Activated effector memory CD4-positive, alpha-beta T cell treated with Interleukin-2 at 50 U/mL for 16 hours (primary cell): ENCODE measurements around the gene SLAMF8.

Source experiments
- DNase-seq: peaks from one replicate; pipeline ENCODE4 v3.0.0-alpha.2; 2020

The SLAMF8 gene

DNA sequence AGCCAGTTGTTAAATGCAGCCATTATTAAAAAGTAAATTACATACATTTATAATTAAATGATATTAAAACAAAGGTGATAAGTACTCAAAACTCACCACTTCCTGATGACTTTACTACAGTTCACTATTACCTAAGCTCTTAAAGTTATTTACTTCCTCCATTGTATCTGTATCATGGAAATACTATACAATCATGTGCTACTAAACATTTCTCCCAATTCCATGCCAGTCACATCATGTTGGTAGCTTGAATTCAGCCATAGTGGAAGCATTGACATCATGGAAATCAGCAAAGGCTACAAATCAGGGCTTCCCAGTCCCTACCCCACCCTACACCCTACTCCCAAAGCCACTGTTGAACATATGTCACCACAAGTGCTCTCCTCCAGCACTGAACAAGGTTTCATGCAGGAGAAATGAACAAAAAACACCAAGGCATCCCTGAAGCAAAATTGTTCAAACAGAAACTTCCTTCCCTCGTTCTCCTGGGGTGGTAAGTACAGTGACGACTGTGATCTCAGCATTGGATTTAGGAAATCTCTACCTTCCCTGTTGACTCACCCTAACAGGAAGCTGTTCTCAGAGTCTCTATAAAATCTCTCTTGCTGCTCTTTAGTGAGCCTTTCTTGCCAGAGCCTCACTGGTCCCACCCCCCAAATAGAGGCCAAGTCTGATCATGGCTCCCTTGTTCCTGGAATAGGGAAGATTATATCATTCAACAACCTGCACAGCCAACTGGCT, 23.1 kb downstream of the SLAMF8 start:
- no peak for DNase-seq

DNA sequence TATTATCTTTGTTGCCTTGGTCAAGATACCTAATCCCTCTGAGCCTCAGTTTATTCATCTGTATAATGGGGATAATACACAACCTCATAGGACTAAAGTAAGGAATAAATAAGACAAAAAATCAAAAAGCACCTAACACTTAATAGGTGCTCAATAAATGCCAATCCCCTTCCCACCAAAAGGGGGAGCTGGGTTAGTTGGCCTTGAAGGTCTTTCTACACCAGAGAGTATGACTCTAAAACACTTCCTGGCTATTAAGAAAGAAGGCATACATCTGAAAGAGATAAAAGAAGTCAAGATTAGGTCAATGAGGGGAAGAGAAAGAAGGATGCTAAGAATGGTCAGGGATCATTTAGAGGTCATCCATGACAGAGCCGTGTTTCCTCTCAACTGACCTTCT, 24.7 kb downstream of the SLAMF8 start:
- DNase-seq, result no peak

DNA sequence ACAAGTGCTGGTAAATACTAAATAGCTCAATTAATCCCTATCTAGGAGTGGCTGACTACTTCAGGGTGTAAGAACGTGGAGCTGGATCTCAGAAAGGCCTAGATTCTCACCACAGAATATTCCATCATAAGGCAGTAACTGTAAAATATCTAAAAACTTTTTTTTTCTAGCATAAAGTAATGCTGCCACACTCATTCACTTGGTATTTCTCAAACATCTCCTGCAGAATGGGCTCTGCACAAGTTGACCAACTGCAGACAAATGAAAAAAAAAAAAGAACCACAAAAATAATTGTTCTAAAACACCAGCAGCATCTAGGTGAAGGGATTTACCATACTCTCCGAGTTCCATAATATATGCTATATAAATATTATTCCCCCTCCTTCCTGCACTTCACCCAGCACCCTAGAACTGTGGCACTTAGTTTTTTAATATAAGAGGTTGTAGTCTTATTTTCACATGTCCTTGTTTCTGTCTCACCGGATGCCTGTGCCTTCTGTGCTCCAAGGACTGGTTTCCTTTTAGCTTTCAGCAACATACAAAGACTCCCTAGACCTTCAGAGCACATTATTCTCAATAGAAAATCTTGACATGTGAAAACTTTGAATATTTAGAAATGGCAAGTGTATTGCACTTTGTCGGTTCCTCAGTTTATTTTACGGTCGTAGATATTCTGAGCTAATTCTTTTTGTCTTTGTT, 26.9 kb downstream of the SLAMF8 start:
- no peak for DNase-seq

DNA sequence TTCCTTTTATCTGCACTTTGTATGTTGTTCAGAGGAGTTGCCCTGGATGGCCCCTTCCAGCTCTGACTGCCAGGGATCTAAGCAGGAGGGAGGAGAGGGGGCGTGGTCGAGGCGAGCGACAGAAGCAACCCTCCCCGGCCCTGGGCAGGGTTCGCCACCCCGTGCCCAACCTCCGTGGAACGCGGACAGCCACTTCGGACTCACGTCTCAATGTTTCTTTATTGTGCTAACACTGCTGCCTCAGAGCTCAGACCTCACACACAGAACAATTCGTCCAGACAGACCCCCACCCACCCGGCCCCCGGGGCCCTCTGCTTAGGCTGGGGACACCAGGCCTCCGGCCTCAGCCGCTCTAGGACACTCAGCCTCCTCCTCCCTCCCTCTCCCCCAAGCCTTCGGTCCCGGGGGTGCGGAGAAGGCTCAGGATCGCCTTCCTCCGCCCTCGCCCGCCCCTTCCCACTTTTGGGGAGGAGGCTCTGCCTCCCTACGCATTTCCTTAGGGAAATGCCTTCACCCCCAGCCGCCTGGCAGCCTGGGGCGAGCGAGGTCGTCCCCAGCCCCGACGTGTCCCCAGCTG, 27.5 kb downstream of the SLAMF8 start:
- no peak for DNase-seq

DNA sequence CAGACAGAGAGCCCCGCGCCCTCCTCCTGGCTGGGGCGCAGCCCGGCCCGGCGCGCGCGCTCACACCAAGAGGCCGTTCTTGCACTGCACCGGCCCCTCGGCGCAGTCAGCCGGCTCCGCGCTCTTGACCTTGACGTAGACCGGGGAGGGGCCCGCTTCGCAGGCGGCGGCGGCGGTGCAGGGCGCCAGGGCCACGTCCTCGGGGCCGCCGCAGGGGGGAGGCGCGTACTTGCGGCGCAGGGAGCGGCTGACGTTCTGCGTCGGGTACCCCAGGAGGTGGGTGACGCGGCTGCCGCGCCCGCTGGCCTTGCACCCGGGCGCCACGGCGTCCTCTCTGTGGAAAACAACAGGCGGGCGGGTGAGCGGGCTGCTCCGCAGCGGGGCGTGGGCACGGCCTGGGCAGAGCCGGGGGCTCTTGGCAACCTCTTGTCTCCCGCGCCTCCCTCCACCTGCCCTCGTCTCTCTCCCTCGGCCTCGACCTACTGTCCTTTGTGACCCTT, 28.1 kb downstream of the SLAMF8 start:
- peak; percentile 69 for DNase-seq

DNA sequence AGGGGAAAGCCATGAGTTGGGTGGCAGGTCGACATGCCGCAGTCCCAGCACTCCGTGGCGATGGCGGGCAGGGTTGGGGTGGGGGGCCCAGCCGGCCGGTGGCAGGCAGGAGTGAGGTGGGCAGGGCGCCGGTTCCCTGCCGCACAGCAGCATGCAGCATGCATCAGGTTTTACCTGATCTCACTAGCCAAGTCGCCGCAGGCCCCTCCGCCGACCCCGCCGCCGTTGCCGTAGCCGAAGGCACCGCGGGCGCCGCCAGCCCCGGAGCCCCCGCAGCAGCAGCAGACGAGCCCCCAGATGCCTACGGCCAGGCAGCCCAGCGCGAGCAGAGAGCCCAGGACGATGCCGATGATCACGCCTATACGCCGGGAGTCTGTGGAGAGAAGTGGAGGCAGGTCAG, 29.0 kb downstream of the SLAMF8 start:
- DNase-seq, result no peak

DNA sequence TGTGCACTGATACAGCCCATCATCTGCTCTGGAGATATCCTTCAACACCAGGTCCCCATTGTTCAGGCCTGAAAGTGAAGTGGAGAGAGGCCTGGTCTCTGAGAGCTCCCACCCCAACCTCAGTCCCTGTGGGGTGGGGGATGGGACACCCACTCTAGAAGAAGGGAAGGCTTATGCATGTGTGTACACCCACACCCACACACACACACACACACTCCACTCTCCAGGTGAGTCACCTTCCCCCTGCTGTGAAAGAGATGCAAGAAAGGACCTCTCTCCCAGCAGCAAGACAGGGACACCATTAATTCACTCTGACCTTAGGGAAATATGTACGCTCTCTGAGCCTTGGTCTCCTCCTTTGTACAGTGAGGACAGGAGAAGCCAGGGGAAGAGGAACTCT, 29.9 kb downstream of the SLAMF8 start:
- DNase-seq, result no peak

DNA sequence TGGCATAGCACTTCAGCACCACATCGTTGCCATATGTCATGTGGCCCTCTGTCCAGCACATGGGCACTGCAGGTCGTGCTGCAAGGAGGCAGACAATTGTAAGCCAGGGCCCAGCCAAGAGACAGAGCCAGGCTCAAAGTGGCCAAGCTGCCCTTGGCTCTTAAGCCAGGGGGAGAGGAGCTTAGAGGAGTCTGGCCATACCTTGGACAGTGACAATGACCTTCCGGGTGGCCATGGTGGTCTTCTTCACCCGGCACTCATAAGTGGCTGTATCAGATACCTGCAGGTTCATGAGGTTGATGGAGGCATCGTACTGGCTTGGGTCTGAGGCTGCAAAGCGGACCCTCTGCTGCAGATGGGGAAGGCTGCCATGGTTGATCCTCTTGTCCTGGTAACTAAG, 31.2 kb downstream of the SLAMF8 start:
- no peak for DNase-seq

DNA sequence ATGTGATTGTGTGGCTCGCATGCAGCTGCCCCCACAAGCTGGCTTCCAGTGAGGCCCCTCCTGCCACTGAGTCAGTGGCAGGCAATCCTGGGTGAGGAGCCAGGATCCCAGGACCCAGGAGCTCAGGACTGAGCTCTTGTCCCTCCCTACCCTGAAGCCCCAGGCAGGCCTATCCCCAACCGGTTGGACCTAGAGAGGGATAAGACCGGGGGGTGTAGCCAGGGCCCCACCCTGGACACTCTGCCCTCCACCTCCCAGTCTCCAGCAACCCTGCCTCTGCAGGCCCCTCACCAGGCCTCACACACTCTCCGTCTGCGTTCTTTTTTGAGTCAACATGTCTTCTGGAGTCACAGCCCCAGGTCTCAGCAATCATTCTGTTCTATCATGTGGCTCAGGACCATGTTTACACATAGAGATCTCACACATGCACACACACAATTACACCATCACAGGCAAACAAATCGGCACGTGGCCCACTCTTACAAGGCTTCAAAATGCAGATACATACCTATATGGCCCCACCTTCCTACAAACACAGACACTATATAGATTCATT, 33.2 kb downstream of the SLAMF8 start:
- DNase-seq, result no peak

DNA sequence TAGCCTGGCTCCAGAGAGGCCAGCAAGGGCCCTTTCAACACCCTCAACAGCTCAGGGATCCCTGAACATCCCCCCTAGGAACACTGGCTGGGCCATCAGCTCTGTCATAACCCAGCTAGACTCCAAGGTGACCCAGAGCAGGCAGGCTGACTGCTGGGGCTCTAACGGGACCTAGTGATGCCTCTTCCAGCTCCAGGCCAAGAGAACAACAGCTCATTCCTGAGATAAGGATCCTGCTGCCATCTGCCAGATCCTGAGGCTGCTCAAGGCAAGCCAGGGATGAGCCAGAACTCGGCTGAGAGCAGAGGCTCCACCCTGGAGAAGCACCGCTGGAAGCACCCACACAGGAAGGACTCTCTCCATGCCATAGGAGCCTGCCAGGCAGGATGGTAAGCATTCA, 33.8 kb downstream of the SLAMF8 start:
- DNase-seq, result no peak

DNA sequence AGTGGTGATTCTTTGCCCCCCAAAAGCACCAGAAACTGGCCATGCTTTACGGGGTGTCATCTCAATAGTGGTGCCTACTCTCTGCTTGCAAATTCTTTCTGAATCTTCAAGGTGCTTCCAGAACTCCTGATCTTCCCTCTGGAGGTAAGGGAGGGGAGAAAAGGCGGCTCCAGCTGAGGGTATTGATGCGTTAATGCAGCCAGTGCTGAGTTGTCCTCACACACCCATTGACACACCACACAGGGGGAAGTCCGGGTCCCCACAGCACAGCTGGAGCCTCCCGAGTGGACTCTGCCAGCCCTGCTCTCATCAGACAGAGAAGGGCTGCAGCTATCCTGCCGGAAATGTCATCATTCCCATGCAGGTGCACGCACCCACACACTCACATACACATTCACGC, 34.5 kb downstream of the SLAMF8 start:
- DNase-seq, result no peak

DNA sequence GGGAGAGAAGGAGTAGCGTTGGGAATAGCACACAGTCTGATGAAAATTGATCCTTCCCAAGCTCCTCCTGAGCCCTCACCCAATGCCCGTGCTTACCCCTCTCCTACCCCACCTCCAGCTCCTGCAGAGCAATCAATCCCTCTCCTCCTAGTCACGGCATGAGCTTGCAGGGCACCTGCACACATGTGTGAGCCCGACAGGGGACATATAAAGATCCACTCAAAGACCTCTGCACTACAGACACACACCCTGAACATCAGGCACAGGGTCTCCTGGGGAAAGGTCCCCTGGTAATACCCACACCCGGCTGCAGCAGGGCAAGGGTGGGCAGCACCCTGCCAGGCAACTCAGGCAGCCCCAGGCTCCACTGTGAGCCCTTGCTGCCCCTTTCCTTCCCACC, 35.4 kb downstream of the SLAMF8 start:
- DNase-seq, result no peak

DNA sequence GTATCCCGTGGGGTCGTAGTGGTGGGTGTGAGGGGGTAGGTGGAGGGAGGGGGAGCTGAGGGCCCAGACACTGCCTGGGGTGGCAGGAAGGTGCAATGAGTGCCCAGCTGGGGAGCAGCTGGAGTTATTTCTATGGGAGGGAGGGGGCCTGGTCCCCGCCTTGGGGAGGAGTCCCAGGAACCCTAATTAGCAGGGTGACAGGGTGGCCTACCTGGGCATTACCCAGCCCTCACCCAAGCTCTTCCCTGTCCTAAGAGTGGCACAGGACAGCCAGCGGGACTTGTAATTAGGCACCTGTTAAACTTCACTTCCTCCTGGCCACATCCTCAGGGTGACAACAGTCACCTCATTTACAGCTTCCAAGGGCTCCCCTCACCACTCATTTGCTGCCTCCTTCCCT, 35.9 kb downstream of the SLAMF8 start, which contains the start of gene VSIG8:
Gene VSIG8 (minus strand): TSS at position 101 of the 400 bp plus-strand sequence. CDS start 136 bp downstream, outside the sequence.
- no peak for DNase-seq

DNA sequence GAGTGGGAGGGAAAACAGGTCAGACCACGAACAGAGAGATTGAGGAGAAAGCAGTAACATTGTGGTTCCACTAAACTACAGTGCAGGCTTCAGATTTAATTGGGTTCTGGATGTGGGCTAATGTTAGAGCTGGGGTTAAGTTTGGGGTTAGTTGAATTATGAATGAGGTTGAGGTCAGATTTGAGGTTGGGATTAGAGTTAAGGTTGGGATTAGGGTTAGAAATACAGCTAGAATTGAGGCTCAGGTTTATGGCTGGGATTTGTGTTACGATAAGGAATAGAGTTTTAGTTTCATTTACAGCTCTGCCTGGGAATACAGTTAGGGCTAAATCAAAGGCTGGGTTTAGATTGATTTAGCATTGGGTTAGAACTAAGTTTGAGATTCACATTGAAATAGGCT, 37.6 kb downstream of the SLAMF8 start:
- no peak for DNase-seq

DNA sequence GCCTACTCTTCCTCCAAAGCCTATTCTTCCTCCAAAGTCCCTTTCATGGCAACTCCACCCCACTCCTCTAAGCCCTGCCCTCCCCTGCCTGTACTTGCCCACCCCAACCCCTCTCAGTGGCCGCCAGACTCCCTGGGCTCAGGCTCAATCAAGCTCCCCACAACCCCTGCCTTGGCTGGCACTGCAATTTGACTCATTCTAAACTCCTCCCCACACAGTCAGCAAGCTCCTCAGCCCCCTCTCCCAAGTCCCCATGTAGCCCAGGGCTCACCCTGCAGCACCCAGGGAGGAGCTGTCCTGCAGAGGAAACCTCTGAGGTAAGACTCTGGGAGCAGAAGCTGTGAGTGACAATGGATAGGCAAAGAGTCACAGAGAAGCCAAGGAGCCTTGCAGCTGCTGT, 39.4 kb downstream of the SLAMF8 start:
- no peak for DNase-seq

DNA sequence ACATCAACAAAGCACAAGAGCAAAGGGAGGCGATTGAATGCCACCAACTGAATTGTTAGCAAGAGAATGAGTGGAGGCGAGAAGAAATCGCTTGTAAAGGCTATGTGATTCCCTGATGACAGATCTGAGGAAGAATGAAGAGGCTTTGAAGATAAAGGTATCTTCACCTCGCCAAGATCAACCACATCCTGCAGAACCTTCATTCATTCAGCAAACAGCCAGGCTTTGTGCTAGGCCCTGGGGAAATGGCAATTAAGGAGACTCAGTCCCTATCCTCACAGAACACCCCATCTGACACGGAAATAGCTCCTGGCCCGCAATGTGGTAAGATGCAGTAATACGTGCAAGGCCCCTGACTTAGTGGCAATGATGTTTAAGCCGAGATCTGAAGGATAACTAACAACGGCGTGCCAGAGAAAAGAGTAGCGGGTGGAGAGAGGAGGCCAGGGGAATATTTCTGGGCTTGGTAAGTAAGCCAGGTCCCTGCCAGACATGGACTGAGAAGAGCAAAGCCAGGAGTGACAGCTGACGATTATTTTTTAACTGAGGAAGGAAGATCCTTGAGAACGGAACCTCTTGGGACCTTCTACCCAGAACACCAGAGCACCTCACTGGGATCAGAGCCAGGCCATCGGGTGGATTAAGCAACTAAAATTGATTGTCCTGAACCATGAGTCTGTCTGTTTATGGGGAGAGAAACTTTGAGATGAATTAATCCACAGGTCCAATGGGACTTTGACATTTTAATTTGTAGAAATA, 40.4 kb downstream of the SLAMF8 start:
- no peak for DNase-seq

DNA sequence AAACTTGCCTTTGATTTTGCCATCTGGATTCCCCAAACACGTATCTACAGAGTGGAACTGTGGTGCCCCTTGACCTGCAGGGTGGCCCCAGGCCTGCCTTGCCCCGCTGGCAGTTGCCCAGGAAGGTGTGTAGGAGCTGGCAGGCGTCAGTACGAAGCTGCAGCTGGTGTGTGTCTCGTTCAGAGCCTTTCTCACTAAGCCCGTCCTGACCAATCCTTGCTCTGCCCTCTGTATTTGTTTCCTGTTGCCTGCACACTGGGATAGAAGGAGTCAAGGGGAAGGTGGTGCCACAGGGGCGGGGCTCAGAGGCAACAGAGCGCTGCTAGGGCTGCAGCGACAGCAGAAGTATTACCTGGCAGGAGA, 41.0 kb downstream of the SLAMF8 start:
- no peak for DNase-seq

DNA sequence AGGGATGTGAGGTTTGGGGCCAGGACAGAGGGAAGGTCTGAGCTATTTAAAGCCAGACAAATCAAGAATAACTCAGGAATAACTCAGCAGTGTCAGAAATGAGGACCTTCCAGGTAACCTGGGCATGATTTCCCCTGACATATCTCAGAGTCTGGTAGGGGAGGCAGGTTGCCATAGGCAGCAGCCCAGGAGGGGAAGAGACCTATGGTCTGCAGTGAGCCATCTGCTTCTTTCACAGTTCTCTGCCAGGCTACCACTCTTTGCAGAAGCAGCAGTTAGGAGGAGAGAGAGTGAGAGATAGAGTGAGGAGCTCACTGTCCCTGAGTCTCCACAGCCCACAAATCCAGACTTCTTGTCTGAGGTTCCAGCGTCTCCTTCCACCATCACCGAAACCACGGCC, 42.1 kb downstream of the SLAMF8 start:
- no peak for DNase-seq

DNA sequence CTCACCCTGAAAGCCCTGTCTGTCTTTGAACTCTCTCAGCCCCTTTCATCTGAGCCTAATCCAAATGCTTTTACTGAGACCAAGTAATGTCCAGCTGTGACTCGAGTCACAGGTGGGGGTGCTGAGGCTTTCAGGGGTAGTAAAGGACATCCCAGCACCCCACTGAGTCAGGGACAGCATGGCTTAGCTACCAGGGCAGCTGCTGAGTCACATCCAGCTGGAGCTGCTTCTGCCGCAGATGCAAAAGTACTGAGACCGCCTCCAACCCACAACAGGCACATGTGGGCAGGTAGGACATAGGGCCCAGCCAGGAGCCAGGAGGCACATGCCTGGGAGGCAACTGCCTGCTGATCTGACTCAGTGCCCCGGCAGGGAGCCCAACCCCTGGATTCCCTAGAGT, 42.5 kb downstream of the SLAMF8 start:
- no peak for DNase-seq

DNA sequence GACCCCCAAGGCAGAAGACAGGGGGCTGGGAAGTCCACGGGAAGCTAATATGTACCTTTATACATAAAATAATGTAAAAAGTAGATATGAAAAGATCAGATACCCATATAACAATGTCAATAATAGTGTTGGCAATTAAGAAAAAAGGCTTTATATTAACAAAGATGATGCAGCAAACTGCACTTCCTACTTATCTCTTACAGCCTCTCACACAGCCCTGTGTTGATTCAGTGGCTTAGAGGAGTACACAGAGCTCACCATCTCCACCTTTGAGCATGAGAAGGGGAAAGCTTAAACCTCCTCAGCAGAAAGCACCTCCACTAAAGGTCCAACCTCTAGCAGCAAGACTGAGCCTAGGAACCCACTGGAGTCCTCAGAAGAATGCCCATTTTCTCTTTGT, 42.9 kb downstream of the SLAMF8 start:
- no peak for DNase-seq

DNA sequence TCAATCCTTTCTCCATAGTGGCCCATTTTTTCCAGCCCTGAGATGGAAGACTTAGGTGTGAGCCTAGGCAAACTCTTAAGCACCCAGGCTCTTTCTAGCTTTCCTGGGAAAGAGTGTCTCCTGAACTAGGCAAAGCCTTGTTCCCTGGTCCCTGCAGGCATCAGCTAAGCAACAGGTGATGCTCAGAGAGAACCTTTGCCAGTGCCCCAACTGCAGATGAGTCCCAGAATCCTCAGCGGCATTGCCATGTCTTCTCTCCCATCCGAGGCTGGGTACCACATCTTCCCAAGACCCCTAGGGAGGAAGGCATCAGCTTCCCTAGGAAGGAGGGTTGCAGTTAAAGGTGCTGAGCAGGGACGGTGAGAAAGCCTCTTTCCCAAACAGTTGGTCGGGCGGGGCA, 44.0 kb downstream of the SLAMF8 start:
- DNase-seq, result no peak

DNA sequence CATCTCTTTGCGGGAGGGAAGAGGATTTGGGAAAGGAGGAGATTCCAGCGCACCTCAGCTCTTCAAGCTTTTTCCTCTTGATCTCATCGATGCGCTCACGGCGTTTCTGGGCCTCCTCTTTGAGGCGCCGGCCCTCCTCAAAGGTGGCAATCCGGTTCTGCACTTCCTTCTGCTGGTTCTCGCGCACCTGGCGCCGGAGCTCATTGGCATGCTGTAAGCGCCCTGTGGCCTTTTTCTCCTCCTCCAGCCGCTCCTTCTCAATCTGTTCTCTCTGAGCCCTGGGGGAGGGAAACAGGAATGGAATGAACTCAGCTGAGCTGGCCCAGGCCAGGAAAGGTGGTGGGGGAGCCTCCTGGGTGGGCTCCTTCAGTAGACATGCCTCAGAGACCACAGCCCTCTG, 46.2 kb downstream of the SLAMF8 start:
- no peak for DNase-seq

DNA sequence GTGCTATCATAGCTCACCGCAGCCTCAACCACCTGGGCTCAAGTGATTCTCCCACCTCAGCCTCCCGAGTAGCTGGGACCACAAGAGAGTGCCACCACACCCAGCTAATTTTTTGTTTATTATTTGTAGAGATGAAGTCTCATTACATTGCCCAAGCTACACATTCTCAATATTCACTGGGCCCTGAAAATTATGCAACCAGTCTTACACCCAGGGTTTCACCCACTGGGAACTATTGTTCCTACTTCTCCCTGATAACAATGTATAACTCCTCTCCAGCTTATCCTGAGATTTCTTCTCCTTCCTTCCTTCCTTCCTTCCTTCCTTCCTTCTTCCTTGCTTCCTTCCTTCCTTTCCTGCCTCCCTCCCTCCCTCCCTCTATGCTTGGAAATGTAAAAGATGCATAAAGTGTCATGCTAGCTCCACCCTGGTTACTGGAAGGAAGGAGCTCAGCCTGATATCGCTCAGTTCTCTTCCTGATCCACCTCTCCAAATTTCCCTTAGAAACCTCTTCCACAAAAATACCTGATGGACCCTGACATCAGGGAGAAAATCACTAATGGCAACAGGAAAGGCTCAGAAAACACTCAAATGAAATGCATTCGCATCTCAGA, 47.0 kb downstream of the SLAMF8 start:
- DNase-seq, result no peak
